SK-N-SH treated with all-trans-retinoic acid at 6 μM for 48 hours (cell line): ENCODE results near the gene CHMP6.

Source experiments
- ARNTL ChIP-seq: fragments of 450-650 bp; formaldehyde crosslinking; IDR thresholded peaks from 2 replicates; pipeline ENCODE4 v1.5.0; 2020; ENCODE audit warnings: low read depth, mild to moderate bottlenecking, moderate library complexity, borderline replicate concordance
- CSDC2 ChIP-seq: fragments of 250-450 bp; sonication (Bioruptor Pico); IDR thresholded peaks from 2 replicates; pipeline ENCODE4 v1.5.0; 2020; ENCODE audit warnings: mild to moderate bottlenecking, moderate library complexity
- PATZ1 ChIP-seq: fragments of 250-450 bp; sonication (Bioruptor Pico); IDR thresholded peaks from 2 replicates; pipeline ENCODE4 v1.8.0; 2020; ENCODE audit warnings: mild to moderate bottlenecking, moderate library complexity, borderline replicate concordance

- TF ChIP-seq ARNTL (CRISPR knock-in tag) (no peak), PATZ1 (CRISPR knock-in tag) (no peak), CSDC2 (no peak)
Measured at GRCh38 chr17:80964544-80964856, 27.1 kb upstream of the CHMP6 start.
